GM13976 (cell line): ENCODE data around the gene ATXN7.
A peak's percentile ranks its signal among the peaks of the same experiment; 100 is the strongest.

Experiments used
- DNase-seq: peaks from one replicate; pipeline ENCODE4 v3.0.0; 2012; ENCODE audit warnings: low spot score
- CTCF ChIP-seq: IDR thresholded peaks from 2 replicates; pipeline ENCODE4 v1.5.1; 2012; ENCODE audit warnings: borderline replicate concordance, mild to moderate bottlenecking; ENCODE audit not compliant: insufficient read depth; ENCODE audit errors: extremely low read depth, missing control alignments, control extremely low read depth
- in situ Hi-C: fragments of 300-500 bp; cut with MboI; formaldehyde crosslinking; loops from one replicate; pipeline ENCODE4 v1.12.0; 2022; ENCODE audit warnings: low sequenced_read_pairs, mixed read lengths, inconsistent platforms; ENCODE audit not compliant: unreplicated experiment

ATXN7 gene

GRCh38 chr3:63955830-63956545 lies 92.3 kb downstream of the ATXN7 start:
- no peak for TF ChIP-seq CTCF
- no peak for DNase-seq
- in situ Hi-C loops: no loop called here

GRCh38 chr3:63959146-63959545 lies 95.5 kb downstream of the ATXN7 start:
- DNase-seq: no peak
- in situ Hi-C loops: no loop called here
- no peak for TF ChIP-seq CTCF

GRCh38 chr3:63960048-63960711 lies 96.5 kb downstream of the ATXN7 start:
- in situ Hi-C loops: no loop called here
- TF ChIP-seq CTCF: no peak
- no peak for DNase-seq

GRCh38 chr3:63961891-63962290 lies 98.2 kb downstream of the ATXN7 start:
- in situ Hi-C loops: no loop called here
- DNase-seq: no peak

GRCh38 chr3:63963496-63963895 lies 99.8 kb downstream of the ATXN7 start:
- no peak for TF ChIP-seq CTCF
- DNase-seq: no peak
- in situ Hi-C loops: no loop called here

More at GRCh38 chr3:63961891-63962290, 98.2 kb downstream of the ATXN7 start:
- peak; percentile 25 for TF ChIP-seq CTCF

- no peak for DNase-seq
- in situ Hi-C loops: no loop called here
- no peak for TF ChIP-seq CTCF
Measured at GRCh38 chr3:63964681-63965485, 101.2 kb downstream of the ATXN7 start.
